Activated CD4-positive, alpha-beta T cell treated with anti-CD3 and anti-CD28 coated beads for 24 hours (primary cell): ENCODE results near the gene RUVBL1.

Experiments used
- DNase-seq, 2 donors: peaks; one replicate each; pipeline ENCODE4 v3.0.0-alpha.2; 2020; ENCODE audit warnings: low read depth in 2 of 2

The RUVBL1 gene

DNA sequence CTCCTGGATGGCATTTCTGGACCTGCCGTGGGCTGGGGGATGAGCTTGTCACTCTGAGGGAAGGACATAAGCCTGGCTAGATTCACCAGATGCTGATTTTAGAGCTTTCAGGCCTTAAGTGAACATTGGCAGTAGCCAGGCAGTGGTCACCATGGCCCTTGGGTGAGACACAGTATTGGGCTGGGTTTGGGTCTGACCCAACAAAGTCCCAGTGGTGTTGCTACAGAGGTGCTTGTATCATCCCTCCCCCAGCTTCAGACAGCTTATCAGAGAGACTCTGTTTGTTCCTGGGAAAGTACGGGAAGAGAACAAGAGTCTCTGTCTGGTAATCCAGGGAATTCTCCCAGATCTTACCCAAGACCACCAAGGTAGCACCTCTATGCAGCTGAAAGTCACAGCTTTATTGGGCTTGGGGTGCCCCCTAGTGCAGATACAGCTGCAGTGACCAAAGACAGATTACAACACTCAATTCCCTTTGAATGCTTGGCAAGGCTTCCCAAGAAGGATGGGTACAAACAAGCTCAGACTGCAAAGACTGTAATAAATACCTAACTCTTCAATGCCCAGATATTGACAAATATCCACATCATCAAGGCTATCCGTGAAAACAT, 9.8 kb upstream of the RUVBL1 start:
- DNase-seq = peak; percentile 4 to 19

DNA sequence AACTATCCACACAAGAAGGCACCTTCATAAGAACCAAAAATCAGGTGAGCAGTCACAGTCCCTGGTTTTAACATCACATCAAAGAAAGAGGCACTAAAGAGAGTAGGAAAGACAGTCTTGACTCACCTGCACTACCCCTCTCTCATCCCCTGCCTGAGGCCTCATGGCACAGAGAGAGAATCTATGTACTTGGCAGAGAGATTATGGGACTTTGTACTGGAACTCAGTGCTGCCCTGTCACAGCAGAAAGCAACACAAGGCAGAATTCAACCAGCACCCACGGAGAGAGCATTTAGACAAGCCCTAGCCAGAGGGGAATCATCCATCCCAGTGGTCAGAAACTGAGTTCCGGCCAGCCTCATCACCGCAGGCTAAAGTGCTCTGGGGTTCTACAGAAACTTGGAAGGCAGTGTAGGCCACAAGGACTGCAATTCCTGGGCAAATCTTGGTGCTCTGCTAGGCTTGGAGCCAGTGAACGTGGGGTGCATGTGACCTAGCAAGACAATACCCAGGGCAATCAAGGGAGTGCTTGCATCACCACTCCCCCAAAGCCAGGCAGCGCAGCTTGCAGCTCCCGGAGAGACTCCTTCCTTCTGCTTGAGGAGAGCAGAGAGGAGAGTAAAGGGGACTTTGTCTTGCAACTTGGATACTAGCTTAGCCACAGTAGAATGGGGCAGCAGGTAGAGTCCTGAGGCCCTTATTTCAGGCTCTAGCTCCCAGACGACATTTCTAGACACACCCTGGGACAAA, 8.5 kb upstream of the RUVBL1 start:
- no peak for DNase-seq

DNA sequence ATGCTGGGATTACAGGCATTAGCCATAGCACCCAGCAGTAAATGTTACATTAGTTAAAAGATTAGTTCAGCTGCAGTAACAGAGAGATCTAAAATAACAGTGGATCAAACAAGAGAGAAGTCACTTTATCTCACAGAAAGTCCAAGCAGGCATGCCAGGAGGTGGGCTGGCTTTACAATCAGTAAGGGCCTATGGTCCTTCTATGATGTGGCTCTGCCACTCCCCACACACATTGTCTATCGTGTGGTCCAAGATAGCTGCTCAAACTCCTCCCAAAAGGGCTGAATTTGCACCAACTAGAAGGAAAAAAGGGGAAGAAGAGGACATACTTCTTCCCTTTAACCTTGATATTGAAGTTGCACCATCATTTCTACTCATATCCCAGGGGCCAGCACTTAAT, 4.6 kb upstream of the RUVBL1 start:
- DNase-seq = no peak

DNA sequence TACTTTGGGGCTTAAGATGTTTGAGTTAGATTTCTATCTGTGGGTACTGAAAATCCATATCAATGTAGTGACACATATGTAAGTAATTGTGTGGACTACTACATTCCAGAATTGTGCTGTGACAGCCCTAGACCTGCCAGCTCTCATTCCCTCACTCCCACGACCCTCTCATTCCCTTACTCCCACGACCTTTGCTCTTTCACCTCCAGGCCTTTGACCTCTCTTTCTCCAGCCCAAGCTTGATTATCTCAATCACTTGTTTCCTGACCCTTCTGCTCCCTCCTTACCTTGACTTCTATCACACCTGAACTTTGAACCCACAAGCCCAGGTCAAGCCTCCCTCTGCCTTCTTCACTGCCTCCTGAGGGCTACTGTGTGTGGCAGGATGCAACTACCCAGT, 3.6 kb upstream of the RUVBL1 start:
- no peak for DNase-seq

DNA sequence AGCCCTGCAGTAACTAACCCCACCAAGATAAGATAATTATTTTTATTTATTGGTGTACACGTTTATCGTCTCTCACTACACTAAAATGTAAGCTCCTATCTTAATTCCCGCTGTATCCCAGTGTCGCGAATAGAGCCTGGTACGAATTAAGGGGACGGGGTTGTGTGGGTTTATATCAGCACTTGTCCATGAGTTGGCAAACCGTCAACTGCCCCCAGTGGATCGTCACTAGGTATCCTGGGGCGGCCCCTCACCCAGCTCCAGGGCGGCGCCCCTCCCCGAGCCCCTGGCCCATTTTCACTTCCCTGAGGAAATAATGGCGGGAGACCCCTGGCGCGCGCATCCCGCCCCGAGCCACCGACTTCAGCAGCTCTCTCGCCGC, 465 bp downstream of the RUVBL1 start:
- DNase-seq = no peak

DNA sequence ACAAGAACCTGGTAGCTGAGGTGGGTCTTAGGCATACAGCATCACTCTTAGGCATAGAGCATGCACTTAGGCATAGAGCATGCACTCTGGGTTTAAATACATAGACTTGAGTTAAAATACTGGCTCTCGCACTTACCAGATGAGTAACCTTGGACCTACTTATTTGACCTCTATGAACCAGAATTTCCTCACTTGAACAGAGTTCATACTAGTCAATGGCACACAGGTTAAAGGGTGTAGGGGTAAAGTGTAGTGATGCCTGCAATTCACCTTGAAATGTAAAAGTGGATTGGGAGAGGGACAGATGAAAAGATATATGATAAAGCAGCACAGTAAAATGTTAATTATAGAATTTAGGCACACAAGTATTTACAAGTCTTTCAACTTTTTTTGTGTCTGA, 1.6 kb downstream of the RUVBL1 start:
- no peak for DNase-seq

DNA sequence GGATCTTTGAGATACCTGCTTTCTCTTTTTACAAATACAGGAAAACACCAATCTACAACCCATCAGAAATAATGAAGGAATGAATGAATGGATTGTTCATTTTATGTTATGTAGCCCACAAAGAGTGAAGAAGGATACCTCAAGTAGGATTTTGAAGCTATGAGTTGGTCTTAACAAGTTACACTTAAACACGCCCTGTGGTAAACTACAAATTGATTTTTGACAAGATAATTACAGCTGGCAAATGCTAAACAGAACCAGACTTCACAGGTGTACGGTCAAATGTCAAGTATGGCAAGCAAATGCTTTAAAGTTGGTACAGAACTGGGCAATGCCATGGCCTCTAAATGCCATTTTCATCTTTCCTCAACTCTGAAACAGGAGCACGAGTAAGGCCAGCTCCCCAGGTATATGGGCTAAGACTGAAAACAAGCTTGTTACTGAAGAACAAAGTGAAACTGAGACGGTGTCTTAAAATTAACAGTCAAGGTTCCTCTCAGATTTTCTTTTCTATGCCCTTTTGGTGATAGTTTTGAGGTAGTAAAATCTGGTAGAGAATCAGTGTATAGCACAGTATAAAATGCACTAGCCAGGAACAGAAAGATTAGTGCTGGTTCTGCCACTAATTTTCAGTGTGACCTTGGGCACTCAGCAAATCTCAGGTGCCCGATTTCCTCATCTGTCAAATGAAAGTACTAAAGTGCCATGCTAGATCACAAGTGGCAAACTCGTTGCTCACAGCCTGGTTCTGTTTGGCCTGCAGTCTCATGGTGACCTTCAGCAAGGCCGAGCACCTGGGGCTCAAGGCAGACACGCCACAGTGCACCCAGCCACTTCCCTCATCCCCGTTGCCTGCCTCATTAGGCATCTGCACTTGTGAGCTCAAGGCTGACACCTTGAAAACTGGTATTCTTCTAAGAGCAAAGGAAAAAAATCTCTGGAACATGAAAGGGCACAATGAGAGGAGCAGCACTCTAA, 9.5 kb downstream of the RUVBL1 start:
- no peak for DNase-seq

DNA sequence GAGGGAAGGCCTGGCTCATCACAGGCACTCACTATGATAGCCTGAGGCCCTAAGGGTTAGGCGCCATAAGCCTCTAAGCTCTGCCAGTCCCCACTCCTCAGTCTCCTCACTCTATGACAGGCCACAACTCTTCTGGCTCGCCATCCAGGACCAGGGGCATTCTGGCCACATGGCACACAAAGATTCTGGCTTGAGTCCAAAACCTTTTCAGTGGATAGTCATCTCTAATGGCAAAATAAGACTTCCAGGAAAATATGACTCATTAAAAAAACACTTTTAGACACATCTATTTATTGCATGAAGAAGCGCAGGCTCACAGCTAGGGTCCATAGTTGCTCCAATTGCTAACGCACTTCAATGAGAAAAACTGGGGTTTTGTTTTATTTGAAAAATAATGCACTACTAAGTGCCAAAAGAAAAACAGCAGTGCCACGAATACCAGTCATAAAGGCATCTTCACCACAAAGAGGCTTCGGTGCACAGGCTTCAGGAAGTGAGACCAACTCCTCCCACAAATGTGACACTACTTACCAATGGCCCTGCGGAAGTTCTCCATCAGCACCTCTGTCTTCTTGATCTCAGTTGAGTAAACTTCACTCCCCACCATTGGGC, 11.1 kb downstream of the RUVBL1 start:
- no peak for DNase-seq

DNA sequence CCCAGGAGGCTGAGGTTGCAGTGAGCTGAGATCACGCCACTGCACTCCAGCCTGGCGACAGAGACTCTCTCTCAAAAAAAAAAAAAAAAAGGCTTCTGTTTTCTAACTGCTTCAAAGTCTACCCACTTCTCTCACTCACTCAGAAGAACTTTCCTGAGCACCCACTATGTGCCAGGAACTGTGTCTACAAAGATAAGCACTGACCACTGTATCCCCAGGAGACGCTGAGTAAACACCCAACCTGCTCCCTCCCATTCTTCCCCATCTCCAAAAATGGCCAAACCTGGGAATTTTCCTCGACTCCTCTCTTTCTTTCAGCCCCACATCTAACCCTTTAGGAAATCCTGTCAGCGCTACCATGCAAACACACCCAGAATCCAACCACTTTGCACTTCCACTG, 12.5 kb downstream of the RUVBL1 start:
- no peak for DNase-seq

DNA sequence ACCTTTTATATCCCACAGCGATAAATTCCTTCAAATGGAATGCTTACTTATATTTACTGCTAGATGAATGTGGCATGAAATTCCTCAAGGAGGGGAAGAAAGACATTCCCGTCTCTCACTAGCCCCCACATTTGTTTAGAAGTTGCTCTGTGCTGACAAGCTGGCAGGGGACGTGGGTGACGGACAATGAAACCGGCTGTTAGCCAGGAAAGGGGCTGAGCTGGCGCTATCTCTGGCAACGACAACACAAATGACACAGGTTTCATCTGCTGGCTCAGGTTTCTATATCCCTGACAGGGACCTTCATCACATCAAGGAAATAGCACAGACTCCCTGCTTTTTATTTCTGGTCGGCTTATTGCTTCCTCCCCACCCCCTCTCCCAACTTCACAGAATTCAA, 15.8 kb downstream of the RUVBL1 start:
- DNase-seq = no peak

DNA sequence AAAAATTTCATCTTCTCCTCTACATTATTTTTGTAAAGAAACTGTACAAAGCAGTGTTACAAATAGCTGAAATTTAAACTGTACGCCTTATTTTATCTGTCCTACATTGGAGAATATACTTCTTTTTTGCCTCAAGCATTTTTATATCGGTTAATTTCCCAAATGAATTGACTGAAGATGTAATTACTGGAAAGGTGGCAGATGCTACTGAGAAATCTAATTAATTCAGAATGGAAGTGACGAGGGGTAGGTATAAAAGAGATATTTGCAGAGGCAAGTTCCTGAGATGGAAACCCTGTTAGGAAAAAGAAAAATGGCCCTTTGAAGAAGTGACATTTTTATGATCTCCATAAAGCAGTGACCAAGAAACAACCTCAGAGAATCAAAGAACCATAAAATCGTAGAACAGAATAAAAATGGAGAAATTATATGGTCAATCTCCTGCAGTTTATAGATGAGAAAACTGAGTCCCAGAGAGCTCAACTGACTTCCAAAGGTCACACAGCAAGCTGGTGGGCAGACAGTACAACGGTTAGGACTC, 20.4 kb downstream of the RUVBL1 start:
- no peak for DNase-seq

DNA sequence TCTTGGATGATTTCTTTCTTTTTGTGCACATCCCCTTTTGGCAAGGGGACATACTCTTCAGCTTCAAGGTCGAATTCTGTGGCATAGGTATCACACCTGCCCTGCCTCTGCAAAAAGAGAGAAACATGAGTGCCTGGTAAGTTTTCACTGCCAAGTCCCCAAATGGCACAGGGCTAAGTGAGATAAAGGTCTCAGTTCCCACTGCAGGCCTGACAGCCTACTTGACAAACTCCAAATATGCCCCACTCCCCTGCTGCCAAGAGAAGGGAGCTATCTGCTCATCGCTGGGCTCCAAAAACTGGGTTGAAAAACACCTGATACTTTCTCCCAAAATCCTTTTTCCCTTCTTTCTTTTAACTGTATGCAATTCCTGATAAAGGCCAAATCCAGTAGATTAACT, 23.0 kb downstream of the RUVBL1 start:
- no peak for DNase-seq

DNA sequence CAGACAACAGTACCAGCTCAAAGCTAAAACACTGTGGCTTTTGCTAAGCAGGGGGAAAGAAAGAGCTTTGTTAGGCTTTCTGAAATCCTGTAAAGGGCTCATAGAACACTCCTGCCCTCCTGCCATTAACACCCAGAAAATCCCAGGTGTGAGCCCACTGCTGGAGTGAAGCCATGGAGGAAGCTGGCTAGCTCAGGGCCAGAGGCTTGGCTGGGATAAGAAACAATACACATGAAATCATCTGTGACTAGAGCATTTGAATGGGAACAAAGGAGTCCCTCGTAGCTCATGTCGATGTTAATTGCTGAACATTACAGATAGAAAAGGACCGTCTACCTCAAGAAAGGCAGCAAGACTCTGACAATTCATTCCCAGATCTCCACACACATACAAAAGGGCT, 23.5 kb downstream of the RUVBL1 start:
- DNase-seq = no peak

DNA sequence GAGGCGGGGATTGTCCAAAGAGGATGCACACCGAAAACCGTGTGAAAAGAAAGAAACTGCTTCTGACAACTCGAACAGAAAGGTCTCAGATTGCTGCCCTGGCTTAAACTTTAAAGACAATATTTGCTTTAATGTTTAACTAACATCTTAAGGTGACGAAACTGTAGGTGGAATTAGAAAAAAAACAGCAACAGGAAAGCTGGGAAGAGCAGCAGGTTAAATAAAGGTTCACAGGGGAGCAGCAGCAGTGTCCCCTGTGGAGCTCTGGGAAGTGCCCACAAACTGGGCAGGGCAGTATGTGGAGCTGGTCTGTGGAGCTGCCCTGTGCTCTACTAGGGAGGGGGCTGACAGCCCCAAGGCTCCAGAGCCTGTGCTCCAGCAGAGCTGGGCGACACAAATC, 25.4 kb downstream of the RUVBL1 start:
- no peak for DNase-seq

DNA sequence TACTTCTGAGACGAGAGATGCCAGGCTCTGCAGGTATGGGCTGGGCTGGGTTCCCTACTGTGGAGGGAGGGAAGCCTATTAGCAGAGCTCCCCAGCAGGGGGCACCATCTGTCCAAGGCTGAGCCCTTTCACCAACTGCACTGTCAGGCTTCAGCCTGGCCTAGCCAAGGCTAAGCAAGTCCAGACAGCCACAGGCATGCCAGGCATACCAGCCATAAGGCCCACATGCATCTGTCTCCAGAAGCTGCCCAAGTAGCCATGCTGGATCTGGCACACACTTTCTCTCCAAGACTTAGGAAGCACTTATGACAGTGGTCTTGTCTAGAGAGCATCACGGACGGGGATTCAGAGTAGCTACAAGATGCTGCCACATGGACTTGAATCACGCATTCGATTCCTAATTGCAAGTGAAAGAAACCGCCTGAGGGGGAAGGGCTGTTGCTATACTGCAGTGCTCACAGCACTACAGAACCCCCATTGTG, 28.3 kb downstream of the RUVBL1 start:
- peak; percentile 50 to 66 for DNase-seq

DNA sequence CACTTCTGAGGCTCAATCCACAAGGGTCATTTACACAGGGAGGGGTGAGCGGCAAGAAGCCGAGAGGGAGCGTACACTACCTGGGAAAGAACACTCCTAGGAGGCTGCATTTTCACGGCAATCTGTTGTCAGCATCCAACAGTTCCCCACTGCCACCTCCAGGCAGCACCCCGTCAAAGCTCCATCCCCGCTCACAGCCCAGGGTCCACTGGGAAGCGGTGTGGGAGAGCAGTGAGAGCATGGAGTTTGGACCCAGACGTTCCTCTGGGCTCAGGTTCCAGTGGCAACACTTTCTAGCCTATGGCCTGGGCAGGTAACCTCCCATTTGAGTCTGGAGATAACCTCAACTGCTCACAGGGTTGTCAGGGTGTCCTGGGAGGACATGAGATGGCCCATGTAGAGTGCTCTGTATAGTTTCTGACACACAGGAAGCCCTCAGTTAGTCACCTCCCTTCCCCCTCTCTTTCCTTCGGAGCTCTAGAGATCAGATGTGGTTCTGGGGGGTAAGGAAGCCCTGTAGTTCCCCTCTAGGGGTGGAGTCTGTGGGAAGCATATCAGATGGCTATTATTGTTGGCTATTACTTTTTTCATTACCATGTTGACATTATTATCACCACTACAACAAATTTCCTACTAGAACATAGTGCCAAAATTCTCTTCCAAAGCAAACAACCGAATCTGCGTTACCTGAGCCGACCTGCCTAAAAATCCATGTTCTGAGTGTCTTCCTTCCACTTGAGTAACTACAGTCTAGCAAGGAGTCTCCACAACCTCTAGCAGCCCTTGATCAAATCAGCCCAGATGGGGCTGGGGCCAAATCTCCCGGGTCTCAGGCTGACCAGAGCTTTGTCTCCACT, 29.1 kb downstream of the RUVBL1 start:
- no peak for DNase-seq

DNA sequence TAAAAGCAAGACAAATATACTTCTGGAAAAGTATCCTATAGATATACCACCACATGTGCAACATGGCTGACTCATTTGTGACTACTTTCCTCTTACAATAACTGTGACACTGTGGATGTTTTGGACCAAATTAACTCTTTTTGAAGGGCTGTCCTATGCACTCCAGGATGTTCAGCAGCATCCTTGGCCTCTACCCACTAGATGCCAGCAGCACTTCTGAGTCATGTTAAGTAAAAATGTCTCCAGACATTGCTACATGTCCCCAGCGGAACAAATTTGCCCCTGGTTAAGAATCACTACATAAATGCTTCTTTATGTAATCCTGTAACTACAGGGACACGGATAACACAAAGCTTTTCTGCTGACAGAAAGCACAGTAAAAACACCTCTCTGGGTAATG, 32.0 kb downstream of the RUVBL1 start:
- DNase-seq = no peak

DNA sequence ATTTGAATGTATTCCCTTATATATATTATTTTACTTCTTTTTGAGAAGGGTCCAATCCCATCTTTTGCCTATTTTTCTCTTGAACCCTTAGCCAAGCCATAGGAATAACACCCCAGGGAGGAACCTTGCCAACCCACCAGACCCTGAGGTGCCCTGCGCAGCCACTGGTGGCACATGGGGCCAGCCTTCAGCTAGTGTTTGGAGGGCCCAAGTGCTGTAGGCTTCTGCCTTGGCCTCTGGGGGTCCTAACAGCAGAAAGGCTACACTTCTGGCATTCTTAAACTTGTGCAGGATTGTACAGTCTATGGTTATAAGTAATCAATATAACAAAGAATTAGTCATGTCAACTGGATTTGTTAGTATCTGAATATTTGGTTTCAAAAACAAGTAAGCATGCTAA, 34.5 kb downstream of the RUVBL1 start:
- no peak for DNase-seq

DNA sequence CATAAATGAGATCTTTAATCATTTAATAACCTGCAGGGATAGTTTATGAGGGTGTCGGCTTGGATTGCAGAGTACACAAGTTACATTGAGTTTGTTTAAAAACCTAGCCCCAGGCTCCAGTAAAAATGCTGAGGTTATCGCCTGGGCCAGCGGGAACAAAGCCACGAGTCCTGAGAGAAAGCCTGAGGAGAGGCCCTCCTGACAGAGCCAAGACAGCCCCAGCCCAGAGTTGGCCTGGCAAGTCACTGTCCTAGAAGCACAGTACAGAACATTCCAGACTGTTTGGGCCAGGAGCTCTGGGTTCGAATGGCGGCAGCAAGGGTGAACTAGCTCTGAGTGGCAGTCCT, 39.0 kb downstream of the RUVBL1 start:
- DNase-seq = no peak

DNA sequence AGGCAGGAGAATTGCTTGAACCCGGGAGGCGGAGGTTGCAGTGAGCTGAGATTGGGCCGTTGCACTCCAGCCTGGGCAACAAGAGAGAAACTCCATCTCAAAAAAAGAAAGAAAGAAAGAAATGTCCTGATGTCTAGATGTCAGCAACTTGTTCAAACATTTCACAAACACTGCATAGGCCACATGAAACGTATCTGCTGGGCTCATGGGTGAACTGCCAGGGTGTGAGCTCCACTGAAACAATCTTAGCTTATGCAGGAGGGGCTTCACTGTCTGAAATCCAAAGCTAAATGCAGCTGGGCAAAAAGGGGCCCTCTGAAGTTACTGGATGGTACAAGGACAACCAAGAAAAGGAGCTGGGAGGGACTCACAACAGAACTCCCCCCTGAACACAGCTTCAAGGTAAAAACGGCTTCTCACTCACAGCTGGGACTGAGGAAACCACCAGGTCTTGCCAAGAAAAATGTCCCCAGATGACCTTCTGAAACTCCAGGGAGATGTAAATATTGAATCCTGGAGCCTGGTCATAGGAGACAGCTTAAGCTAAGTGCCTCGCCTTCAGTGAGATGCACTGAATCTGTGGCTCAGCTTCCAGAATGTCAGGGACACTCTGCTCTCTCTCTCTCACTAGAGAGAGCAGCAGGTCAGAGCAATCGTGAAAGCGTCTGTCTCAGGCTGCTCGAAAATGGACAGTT, 39.5 kb downstream of the RUVBL1 start:
- no peak for DNase-seq
